Measurements from ENCODE around the gene APBA1.

APBA1 gene

DNA sequence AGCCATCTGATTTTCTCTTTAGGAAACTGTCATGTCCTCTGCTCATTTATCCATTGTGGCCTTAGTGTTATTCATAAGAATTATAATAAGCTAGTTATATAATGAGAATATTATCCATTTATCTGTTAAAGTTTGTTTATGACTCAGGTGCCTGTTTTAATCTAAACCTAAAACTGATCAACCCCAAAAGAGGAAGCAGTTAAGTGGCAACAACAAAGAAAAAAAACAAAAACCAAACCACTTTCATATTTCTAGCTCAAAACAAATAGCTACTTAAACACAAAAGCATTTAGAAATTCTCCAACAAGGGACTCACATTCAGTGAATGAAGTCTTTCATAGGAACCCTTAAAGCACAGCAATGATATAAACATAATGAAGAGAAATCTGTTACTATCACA lies 116.4 kb downstream of the APBA1 start:
- Histone ChIP-seq H3K9ac (ENCODE audit: low read length in 2 of 2) (no peak overlapping the region), H3K9me3 (ENCODE audit: control insufficient read depth in 2 of 2, low read length in 2 of 2) (no peaks in the 10 kb centered on the region), H3K27me3 (ENCODE audit: control insufficient read depth in 1 of 2, insufficient read depth in 2 of 2, low read length in 2 of 2) (no peaks in the 10 kb centered on the region), H3K27ac (ENCODE audit: low read length) (no peak overlapping the region), H3K36me3 (ENCODE audit: control insufficient read depth in 2 of 2, insufficient read depth in 2 of 2, low read length in 2 of 2) (no peaks in the 10 kb centered on the region), H3K4me3 (ENCODE audit: low read length in 2 of 2) (no peak overlapping the region), H3K4me1 (ENCODE audit: control insufficient read depth, insufficient read depth, low read length) (no peaks in the 10 kb centered on the region)

DNA sequence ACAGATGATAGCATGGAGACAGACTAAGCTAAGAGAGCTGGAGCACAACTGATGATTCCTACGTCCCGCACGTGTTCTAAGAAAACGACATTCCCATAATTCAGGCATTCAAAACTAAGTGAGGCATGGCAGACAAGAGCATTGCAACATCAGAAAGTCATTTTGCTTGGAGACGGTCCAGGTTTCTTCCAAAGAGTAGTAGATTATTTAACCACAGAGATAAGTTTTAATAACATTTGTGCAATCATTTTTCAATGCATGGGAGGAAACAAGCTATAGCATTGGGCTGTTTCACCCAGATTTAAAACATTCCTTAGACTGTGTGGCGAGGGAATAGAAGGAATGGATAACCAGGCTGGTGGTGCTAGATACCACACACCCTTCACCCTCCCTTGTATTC lies 117.2 kb downstream of the APBA1 start:
- Histone ChIP-seq H3K9me3 (ENCODE audit: control insufficient read depth in 2 of 2, low read length in 2 of 2) (no peaks in the 10 kb centered on the region), H3K27me3 (ENCODE audit: control insufficient read depth in 1 of 2, insufficient read depth in 2 of 2, low read length in 2 of 2) (no peaks in the 10 kb centered on the region), H3K4me1 (ENCODE audit: control insufficient read depth, insufficient read depth, low read length) (no peaks in the 10 kb centered on the region), H3K9ac (ENCODE audit: low read length in 2 of 2) (no peak overlapping the region), H3K36me3 (ENCODE audit: control insufficient read depth in 2 of 2, insufficient read depth in 2 of 2, low read length in 2 of 2) (no peaks in the 10 kb centered on the region), H3K4me3 (ENCODE audit: low read length in 2 of 2) (no peak overlapping the region), H3K27ac (ENCODE audit: low read length) (no peak overlapping the region)

DNA sequence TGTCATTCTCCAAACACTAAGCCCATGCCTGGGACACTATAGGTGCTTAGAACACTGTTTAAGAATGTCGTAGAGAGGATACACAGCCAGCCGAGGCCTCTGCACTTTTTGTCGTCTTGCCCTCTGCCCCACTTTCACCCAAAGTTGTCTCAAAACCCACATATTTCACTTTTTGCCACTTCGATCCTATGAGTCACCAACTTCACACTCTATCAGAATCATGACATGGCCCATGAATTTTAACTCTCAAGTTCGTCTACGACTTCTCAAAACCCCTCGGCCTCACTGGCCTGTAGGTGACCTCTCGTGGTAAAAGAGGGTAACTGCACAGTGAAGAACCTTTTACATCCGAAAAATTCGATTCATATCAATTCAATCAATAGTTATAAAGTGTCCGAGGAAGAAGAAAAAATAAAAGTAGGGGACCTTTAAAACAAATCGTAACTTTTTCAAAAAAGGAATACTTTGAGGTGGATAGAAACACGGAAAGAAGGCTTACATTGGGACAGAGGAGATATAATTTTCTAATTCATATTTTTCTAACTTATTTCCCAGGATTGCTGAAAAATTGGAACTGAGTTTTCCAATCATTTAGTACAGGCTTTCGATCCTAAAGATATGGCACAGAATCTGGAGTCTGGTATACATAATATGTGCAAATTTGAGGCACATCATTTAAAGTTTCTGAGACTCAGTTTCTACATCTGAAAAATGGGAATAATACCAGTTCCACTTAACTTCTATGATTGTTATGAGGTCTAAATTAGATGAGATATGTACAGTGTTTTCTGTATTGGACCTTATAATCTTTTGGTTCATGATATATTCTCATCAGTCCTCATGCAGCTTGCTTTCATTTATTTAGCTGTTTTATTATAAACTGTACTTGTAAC lies 122.6 kb downstream of the APBA1 start:
- H3K4me3 ChIP-seq (ENCODE audit: low read length in 2 of 2) = no peak overlapping the region
- no peaks in the 10 kb centered on the region for H3K9me3 ChIP-seq (ENCODE audit: control insufficient read depth in 2 of 2, low read length in 2 of 2)
- no peaks in the 10 kb centered on the region for H3K4me1 ChIP-seq (ENCODE audit: control insufficient read depth, insufficient read depth, low read length)
- H3K27ac ChIP-seq (ENCODE audit: low read length) = no peak overlapping the region
- no peak overlapping the region for H3K9ac ChIP-seq (ENCODE audit: low read length in 2 of 2)
- H3K36me3 ChIP-seq (ENCODE audit: control insufficient read depth in 2 of 2, insufficient read depth in 2 of 2, low read length in 2 of 2) = no peaks in the 10 kb centered on the region
- no peaks in the 10 kb centered on the region for H3K27me3 ChIP-seq (ENCODE audit: control insufficient read depth in 1 of 2, insufficient read depth in 2 of 2, low read length in 2 of 2)

DNA sequence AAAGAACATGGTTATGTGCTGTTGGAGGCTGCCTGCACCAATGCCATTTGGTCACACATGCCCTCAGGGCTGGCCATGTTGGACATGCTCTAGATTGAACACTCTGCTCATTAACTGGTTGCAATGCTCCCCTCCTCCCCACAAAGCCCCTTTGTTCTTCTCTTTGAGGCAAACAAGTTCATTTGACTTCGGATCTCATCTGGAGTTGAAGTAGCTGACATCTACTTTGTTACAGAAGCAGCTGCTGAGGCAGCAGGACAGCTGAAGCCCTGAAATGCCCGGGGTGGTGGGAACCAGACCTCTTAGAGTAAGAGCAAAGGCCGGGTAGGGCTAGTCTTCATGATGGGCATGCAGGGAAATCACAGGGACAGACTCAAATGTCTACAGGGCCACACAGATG lies 123.5 kb downstream of the APBA1 start:
- no peaks in the 10 kb centered on the region for H3K9me3 ChIP-seq (ENCODE audit: control insufficient read depth in 2 of 2, low read length in 2 of 2)
- H3K27ac ChIP-seq (ENCODE audit: low read length) = no peak overlapping the region
- H3K4me3 ChIP-seq (ENCODE audit: low read length in 2 of 2) = no peak overlapping the region
- no peaks in the 10 kb centered on the region for H3K4me1 ChIP-seq (ENCODE audit: control insufficient read depth, insufficient read depth, low read length)
- H3K27me3 ChIP-seq (ENCODE audit: control insufficient read depth in 1 of 2, insufficient read depth in 2 of 2, low read length in 2 of 2) = no peaks in the 10 kb centered on the region
- no peaks in the 10 kb centered on the region for H3K36me3 ChIP-seq (ENCODE audit: control insufficient read depth in 2 of 2, insufficient read depth in 2 of 2, low read length in 2 of 2)
- H3K9ac ChIP-seq (ENCODE audit: low read length in 2 of 2) = no peak overlapping the region

DNA sequence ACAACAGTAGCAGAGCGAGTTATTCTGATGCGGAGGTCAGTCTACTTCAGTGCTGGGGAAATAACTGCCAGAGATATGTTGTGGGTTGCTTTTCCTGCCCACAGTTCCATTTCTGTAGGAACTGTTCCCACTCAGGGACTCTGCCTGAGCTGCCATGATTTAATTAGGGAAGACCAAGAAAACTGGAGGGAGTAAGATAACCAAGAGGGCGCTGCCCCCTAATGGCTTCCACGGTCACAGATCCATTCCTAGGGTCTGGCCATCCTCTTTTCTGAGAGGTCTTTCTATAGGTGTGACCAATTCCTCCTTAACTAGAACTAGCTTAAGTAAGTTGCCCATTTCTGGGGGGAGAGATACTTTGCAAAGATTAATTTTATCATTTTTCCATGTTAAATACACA lies 125.9 kb downstream of the APBA1 start:
- Histone ChIP-seq H3K9me3 (ENCODE audit: control insufficient read depth in 2 of 2, low read length in 2 of 2) (no peaks in the 10 kb centered on the region), H3K27me3 (ENCODE audit: control insufficient read depth in 1 of 2, insufficient read depth in 2 of 2, low read length in 2 of 2) (no peaks in the 10 kb centered on the region), H3K36me3 (ENCODE audit: control insufficient read depth in 2 of 2, insufficient read depth in 2 of 2, low read length in 2 of 2) (no peaks in the 10 kb centered on the region), H3K4me1 (ENCODE audit: control insufficient read depth, insufficient read depth, low read length) (no peaks in the 10 kb centered on the region), H3K9ac (ENCODE audit: low read length in 2 of 2) (no peak overlapping the region), H3K4me3 (ENCODE audit: low read length in 2 of 2) (no peak overlapping the region), H3K27ac (ENCODE audit: low read length) (no peak overlapping the region)

DNA sequence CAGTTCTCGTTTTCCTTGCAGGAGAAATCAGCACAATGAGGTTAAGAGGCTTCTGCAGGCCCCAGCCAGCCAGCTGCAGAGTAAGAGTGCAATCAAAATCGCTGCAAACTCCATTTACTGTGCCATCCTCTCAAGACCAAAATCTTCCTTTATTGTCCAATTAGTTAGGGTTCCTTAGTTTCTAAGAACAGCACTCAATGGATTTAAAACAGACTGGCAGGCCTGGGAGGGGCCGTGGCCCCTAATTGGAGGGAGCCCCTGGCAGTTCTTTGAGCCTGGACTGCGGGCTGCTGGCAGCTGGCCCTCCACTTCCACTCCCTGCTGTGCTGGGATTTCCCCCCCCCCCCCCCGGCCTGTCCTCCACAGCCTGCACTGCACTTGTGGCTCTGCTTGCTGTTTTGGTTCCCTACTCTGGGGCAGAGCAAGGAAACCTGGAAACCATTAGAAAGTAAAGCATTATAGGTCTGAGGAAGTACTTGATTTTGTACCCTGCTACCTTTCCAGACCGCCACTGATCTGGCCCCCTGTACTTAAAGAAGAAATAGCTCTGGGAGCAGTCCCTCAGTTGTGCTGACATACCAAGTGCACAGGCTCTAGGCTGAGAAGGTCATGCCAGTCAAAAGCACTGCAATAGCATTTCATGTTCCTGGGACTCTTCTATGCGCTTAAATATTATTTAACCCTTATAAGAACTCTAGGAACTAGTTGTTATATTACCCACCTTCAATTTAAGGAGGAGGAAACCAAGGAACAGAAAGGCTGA lies 129.0 kb downstream of the APBA1 start:
- Histone ChIP-seq H3K4me3 (ENCODE audit: low read length in 2 of 2) (no peak overlapping the region), H3K9ac (ENCODE audit: low read length in 2 of 2) (no peak overlapping the region), H3K27ac (ENCODE audit: low read length) (no peak overlapping the region)

DNA sequence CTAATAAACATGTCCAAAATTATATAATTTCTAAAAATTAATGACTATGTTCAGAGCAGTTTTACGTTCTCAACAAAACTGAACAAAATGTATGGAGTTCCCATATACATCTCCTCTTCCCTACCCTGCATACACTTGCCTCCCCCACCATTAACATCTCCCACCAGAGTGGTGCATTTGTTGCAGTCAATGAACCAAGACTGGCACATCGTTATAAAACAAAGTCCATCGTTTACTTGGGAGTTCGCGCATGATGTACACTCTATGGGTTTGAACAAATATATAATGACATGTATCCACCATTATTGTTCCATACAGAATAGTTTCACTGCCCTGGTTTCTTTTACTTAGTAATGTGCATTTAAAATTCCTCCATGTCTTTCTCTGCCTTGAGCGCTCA lies 130.1 kb downstream of the APBA1 start:
- H3K9me3 ChIP-seq (ENCODE audit: control insufficient read depth in 2 of 2, low read length in 2 of 2) = no peaks in the 10 kb centered on the region
- no peak overlapping the region for H3K27ac ChIP-seq (ENCODE audit: low read length)
- no peaks in the 10 kb centered on the region for H3K27me3 ChIP-seq (ENCODE audit: control insufficient read depth in 1 of 2, insufficient read depth in 2 of 2, low read length in 2 of 2)
- H3K4me1 ChIP-seq (ENCODE audit: control insufficient read depth, insufficient read depth, low read length) = no peaks in the 10 kb centered on the region
- no peaks in the 10 kb centered on the region for H3K36me3 ChIP-seq (ENCODE audit: control insufficient read depth in 2 of 2, insufficient read depth in 2 of 2, low read length in 2 of 2)
- no peak overlapping the region for H3K9ac ChIP-seq (ENCODE audit: low read length in 2 of 2)
- H3K4me3 ChIP-seq (ENCODE audit: low read length in 2 of 2) = no peak overlapping the region

More for the DNA sequence above, 129.0 kb downstream of the APBA1 start:
- no peaks in the 10 kb centered on the region for H3K9me3 ChIP-seq (ENCODE audit: control insufficient read depth in 2 of 2, low read length in 2 of 2)
- no peaks in the 10 kb centered on the region for H3K27me3 ChIP-seq (ENCODE audit: control insufficient read depth in 1 of 2, insufficient read depth in 2 of 2, low read length in 2 of 2)
- no peaks in the 10 kb centered on the region for H3K4me1 ChIP-seq (ENCODE audit: control insufficient read depth, insufficient read depth, low read length)
- H3K36me3 ChIP-seq (ENCODE audit: control insufficient read depth in 2 of 2, insufficient read depth in 2 of 2, low read length in 2 of 2) = no peaks in the 10 kb centered on the region

DNA sequence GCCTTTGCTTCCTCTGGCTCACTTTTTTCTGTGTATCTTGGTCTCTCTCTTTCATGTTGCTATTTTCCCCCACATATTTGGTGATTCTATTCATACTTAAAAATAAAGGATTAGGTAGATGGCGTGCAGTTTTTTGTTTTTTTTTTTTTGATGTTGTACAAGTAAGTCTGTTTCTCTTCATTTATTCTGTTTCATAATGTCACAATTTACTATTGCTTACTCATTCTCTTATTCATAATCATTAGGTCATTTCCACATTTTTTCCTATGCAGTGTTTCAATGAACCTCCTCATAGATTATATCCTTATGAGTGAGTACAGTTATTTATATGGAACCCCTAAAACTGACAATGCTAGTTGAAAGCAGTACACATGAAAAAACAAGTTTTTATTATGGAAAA lies 136.3 kb downstream of the APBA1 start:
- Histone ChIP-seq H3K4me1 (ENCODE audit: control insufficient read depth, insufficient read depth, low read length) (no peaks in the 10 kb centered on the region), H3K27me3 (ENCODE audit: control insufficient read depth in 1 of 2, insufficient read depth in 2 of 2, low read length in 2 of 2) (no peaks in the 10 kb centered on the region), H3K36me3 (ENCODE audit: control insufficient read depth in 2 of 2, insufficient read depth in 2 of 2, low read length in 2 of 2) (no peaks in the 10 kb centered on the region), H3K9me3 (ENCODE audit: control insufficient read depth in 2 of 2, low read length in 2 of 2) (no peaks in the 10 kb centered on the region), H3K4me3 (ENCODE audit: low read length in 2 of 2) (no peak overlapping the region), H3K9ac (ENCODE audit: low read length in 2 of 2) (no peak overlapping the region), H3K27ac (ENCODE audit: low read length) (no peak overlapping the region)

DNA sequence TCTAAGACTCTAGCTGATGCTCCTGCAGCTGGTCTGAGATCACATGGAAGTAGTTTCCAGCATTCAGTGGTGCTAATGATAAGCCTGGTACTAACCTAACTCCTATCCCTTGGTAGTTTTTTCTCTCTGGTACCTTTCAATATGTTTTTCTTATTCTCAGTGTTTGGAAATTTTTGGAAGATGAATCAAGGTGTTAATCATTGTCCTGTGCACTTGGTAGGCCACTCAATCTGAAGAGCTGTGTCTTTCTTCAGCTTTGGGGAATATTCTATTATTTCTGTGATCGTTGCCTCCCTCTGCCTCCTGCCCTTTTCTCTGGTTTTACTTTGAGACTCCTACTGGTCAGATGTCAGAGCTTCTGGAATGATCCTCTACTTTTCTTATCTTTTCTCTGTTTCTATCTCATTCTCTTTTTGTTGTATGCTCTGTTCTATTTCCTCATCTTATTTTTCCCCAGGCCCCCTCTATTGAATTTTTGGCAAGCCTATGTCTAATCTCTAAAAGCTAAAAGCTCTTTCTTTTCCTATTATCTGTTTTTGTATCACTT lies 136.8 kb downstream of the APBA1 start:
- no peaks in the 10 kb centered on the region for H3K27me3 ChIP-seq (ENCODE audit: control insufficient read depth in 1 of 2, insufficient read depth in 2 of 2, low read length in 2 of 2)
- no peaks in the 10 kb centered on the region for H3K36me3 ChIP-seq (ENCODE audit: control insufficient read depth in 2 of 2, insufficient read depth in 2 of 2, low read length in 2 of 2)
- H3K4me1 ChIP-seq (ENCODE audit: control insufficient read depth, insufficient read depth, low read length) = no peaks in the 10 kb centered on the region
- H3K27ac ChIP-seq (ENCODE audit: low read length) = no peak overlapping the region
- no peak overlapping the region for H3K9ac ChIP-seq (ENCODE audit: low read length in 2 of 2)
- H3K4me3 ChIP-seq (ENCODE audit: low read length in 2 of 2) = no peak overlapping the region
- no peaks in the 10 kb centered on the region for H3K9me3 ChIP-seq (ENCODE audit: control insufficient read depth in 2 of 2, low read length in 2 of 2)

DNA sequence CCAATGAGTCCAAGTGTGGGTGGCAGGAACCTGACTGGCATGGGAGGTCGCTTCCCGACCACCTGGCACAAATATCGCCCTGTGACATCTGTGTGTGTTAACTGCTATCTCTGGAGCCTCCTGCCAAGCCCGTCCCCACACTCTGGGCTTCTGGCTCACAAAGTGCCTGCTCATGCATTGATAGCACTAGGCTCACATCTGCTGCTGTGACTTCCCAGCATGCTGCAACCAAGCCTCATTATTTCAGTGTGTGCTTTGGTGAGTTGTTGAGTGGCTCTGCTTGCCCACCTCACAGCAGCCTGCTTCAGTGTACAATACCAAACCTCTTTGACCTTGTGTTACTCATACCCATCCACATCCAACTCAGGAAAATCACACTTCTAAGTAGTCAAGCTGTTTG lies 139.8 kb downstream of the APBA1 start:
- H3K9me3 ChIP-seq (ENCODE audit: control insufficient read depth in 2 of 2, low read length in 2 of 2) = no peaks in the 10 kb centered on the region

More for the DNA sequence above, 139.8 kb downstream of the APBA1 start:
- no peaks in the 10 kb centered on the region for H3K27me3 ChIP-seq (ENCODE audit: control insufficient read depth in 1 of 2, insufficient read depth in 2 of 2, low read length in 2 of 2)
- no peak overlapping the region for H3K27ac ChIP-seq (ENCODE audit: low read length)
- H3K4me3 ChIP-seq (ENCODE audit: low read length in 2 of 2) = no peak overlapping the region
- no peaks in the 10 kb centered on the region for H3K4me1 ChIP-seq (ENCODE audit: control insufficient read depth, insufficient read depth, low read length)
- no peaks in the 10 kb centered on the region for H3K36me3 ChIP-seq (ENCODE audit: control insufficient read depth in 2 of 2, insufficient read depth in 2 of 2, low read length in 2 of 2)
- H3K9ac ChIP-seq (ENCODE audit: low read length in 2 of 2) = no peak overlapping the region

All from stomach smooth muscle (tissue), 2 donors.